CD4-positive, alpha-beta T cell (primary cell): ENCODE measurements around the gene ATP10A. TPM values are rescaled to one million over a fixed set of nuclear protein-coding genes. Genes with fewer than 3 reads are reported as not detected.

Experiments
- ATAC-seq: fragments of 200-7000 bp; cut with Tn5 transposase; one replicate; pipeline ENCODE4 v1.10.0; 2022; ENCODE audit warnings: mild to moderate bottlenecking; ENCODE audit not compliant: poor library complexity
- CTCF ChIA-PET: fragments of 350-600 bp; sonication (Branson Sonifier 250); formaldehyde crosslinking; loops from one replicate; lab custom pipeline; 2021; ENCODE audit warnings: antibody characterized with exemption, inconsistent platforms; lab: Charles Lee
- POLR2A ChIA-PET: fragments of 350-600 bp; sonication (Branson Sonifier 250); formaldehyde crosslinking; loops from one replicate; lab custom pipeline; 2021; ENCODE audit warnings: antibody characterized with exemption, inconsistent platforms; lab: Charles Lee
- DNase-seq, 14 experiments: peaks; one replicate each; pipeline ENCODE4 v3.0.0-alpha.2; 2013 to 2020; ENCODE audit warnings: mixed read lengths in 2 of 14
- H3K27ac ChIP-seq, 2 donors: one replicate each; pipeline versions ENCODE4 v1.5.1 to v1.7.0; 2013; ENCODE audit warnings: low read length in 2 of 2, low read depth in 1 of 2, mild to moderate bottlenecking in 1 of 2
- H3K27me3 ChIP-seq, 2 experiments: 1 replicate in 1 of 2; 2 replicates in 1 of 2; pipeline versions ENCODE4 v1.6.1 to v1.7.0; 2013; ENCODE audit warnings: low read length in 2 of 2, control low read depth in 1 of 2, mild to moderate bottlenecking in 1 of 2, moderate library complexity in 1 of 2; ENCODE audit not compliant: insufficient read depth in 2 of 2, control insufficient read depth in 1 of 2
- H3K36me3 ChIP-seq: one replicate; pipeline ENCODE4 v1.6.1; 2013; ENCODE audit warnings: low read length, control low read depth; ENCODE audit not compliant: insufficient read depth
- H3K4me1 ChIP-seq: one replicate; pipeline ENCODE4 v1.6.1; 2013; ENCODE audit warnings: low read length, control low read depth; ENCODE audit not compliant: insufficient read depth
- H3K4me3 ChIP-seq: one replicate; pipeline ENCODE4 v1.5.1; 2013; ENCODE audit warnings: mild to moderate bottlenecking, low read length, moderate library complexity
- H3K9me3 ChIP-seq, 2 experiments: 1 replicate in 1 of 2; 2 replicates in 1 of 2; pipeline versions ENCODE4 v1.6.1 to v1.7.0; 2013; ENCODE audit warnings: low read length in 2 of 2, mild to moderate bottlenecking in 2 of 2, control low read depth in 1 of 2, moderate library complexity in 1 of 2; ENCODE audit not compliant: control insufficient read depth in 1 of 2, insufficient read depth in 1 of 2
- H3K27ac Mint-ChIP-seq: one replicate; pipeline ENCODE4 v1.8.0; 2020; ENCODE audit warnings: mixed read lengths
- H3K27me3 Mint-ChIP-seq: one replicate; pipeline ENCODE4 v1.8.0; 2021; ENCODE audit warnings: mixed read lengths
- H3K36me3 Mint-ChIP-seq: one replicate; pipeline ENCODE4 v1.8.0; 2021; ENCODE audit warnings: low read depth, mixed read lengths
- H3K4me1 Mint-ChIP-seq: one replicate; pipeline ENCODE4 v1.8.0; 2021; ENCODE audit warnings: low read depth, mixed read lengths
- H3K4me3 Mint-ChIP-seq: one replicate; pipeline ENCODE4 v1.8.0; 2020; ENCODE audit warnings: mild to moderate bottlenecking, mixed read lengths
- H3K9me3 Mint-ChIP-seq: one replicate; pipeline ENCODE4 v1.8.0; 2020; ENCODE audit warnings: mixed read lengths
- CTCF ChIP-seq: fragments of 200-600 bp; IDR thresholded peaks from one replicate; pipeline ENCODE4 v1.8.0; 2022; ENCODE audit warnings: antibody characterized with exemption, mild to moderate bottlenecking
- intact Hi-C, 2 experiments: fragments of 100-400 bp; cut with DNase I in 1 of 2; cut with micrococcal nuclease in 1 of 2; formaldehyde crosslinking; loops; one replicate each; pipeline versions ENCODE4 v1.15.1 to v1.9.0; 2023 to 2025; cut with DNase I, micrococcal nuclease
- total RNA-seq, 174 experiments: library from RNA in 2 of 174; stranded (reverse) in 2 of 174; gene quantifications; one replicate each; pipeline ENCODE4 v1.2.3 and lab custom pipeline; 2021 to 2026

Gene ATP10A
- total RNA-seq, 2 experiments from 2014 or later: 30.0 to 30.4 TPM

- peaks cover 22% of the 10 kb centered on the region for H3K36me3 ChIP-seq
- H3K36me3 Mint-ChIP-seq: peaks cover 28% of the 10 kb centered on the region
These were observed 147.4 kb downstream of the ATP10A start for GRCh38 chr15:25715536-25716413.

DNA sequence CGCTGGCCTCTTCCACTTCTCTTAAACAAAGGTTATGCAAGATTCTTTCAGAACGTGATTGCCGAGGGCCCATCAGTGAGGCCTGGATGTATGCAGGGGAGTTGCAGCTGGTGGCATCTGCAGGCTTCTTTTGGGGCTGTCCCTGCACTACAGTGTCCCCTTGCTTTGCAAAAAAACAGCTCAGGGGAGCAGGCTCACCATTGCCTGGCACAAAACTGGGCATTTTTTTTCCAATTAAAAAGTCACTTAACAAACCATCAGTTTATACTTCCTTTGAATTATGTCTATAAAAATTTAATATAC is 148.6 kb downstream of the ATP10A start:
- H3K27me3 ChIP-seq: no peaks in the 10 kb centered on the region
- DNase-seq: no peak
- H3K36me3 ChIP-seq: peaks cover 13% of the 10 kb centered on the region
- intact Hi-C loops: no loop called here
- no peaks in the 10 kb centered on the region for H3K4me1 ChIP-seq
- H3K4me1 Mint-ChIP-seq: no peaks in the 10 kb centered on the region
- H3K27me3 Mint-ChIP-seq: no peaks in the 10 kb centered on the region
- no peak overlapping the region for H3K27ac ChIP-seq
- no peak overlapping the region for H3K27ac Mint-ChIP-seq
- TF ChIP-seq CTCF: no peak
- no peaks in the 10 kb centered on the region for H3K9me3 Mint-ChIP-seq
- CTCF ChIA-PET: no interaction called here
- no peak overlapping the region for H3K4me3 ChIP-seq
- H3K36me3 Mint-ChIP-seq: peaks cover 15% of the 10 kb centered on the region
- POLR2A ChIA-PET: no interaction called here
- no peaks in the 10 kb centered on the region for H3K9me3 ChIP-seq
- H3K4me3 Mint-ChIP-seq: no peak overlapping the region
- ATAC-seq: no peak

More at GRCh38 chr15:25715536-25716413, 147.4 kb downstream of the ATP10A start:
- Histone ChIP-seq H3K27ac (no peak overlapping the region), H3K9me3 (no peaks in the 10 kb centered on the region), H3K4me3 (no peak overlapping the region), H3K4me1 (no peaks in the 10 kb centered on the region), H3K27me3 (no peaks in the 10 kb centered on the region)
- H3K27me3 Mint-ChIP-seq: no peaks in the 10 kb centered on the region
- no peaks in the 10 kb centered on the region for H3K9me3 Mint-ChIP-seq
- ATAC-seq: no peak
- ChIA-PET CTCF (no interaction called here), POLR2A (no interaction called here)
- no peak for DNase-seq
- no peak overlapping the region for H3K27ac Mint-ChIP-seq
- no peaks in the 10 kb centered on the region for H3K4me1 Mint-ChIP-seq
- intact Hi-C loops: no loop called here
- no peak overlapping the region for H3K4me3 Mint-ChIP-seq
- no peak for TF ChIP-seq CTCF

- Mint-ChIP-seq H3K36me3 (peaks cover 15% of the 10 kb centered on the region), H3K9me3 (no peaks in the 10 kb centered on the region), H3K27ac (no peak overlapping the region), H3K4me3 (no peak overlapping the region), H3K27me3 (no peaks in the 10 kb centered on the region), H3K4me1 (no peaks in the 10 kb centered on the region)
- H3K36me3 ChIP-seq: peaks cover 13% of the 10 kb centered on the region
- no peak for DNase-seq
- CTCF ChIA-PET: no interaction called here
- no peak overlapping the region for H3K27ac ChIP-seq
- no peak for ATAC-seq
- POLR2A ChIA-PET: no interaction called here
- H3K4me1 ChIP-seq: no peaks in the 10 kb centered on the region
- no peaks in the 10 kb centered on the region for H3K27me3 ChIP-seq
- TF ChIP-seq CTCF: no peak
- H3K9me3 ChIP-seq: no peaks in the 10 kb centered on the region
- intact Hi-C loops: no loop called here
- no peak overlapping the region for H3K4me3 ChIP-seq
These were observed 149.2 kb downstream of the ATP10A start for GRCh38 chr15:25713736-25714537.
